Caki2 (cell line): ENCODE results near the gene ASCC1. TPM values are rescaled to one million over a fixed set of nuclear protein-coding genes. Genes with fewer than 3 reads are reported as not detected.

Experiments used
- DNase-seq: peaks from one replicate; pipeline ENCODE4 v3.0.0-alpha.2; 2015; ENCODE audit warnings: low read depth
- in situ Hi-C: cut with HindIII; loops from 2 replicates; pipeline ENCODE4 v1.10.0; 2016; ENCODE audit warnings: low sequenced_read_pairs, low pct_unique_long_range_greater_than_20kb, mixed read lengths
- total RNA-seq: library from RNA; depleted of rRNA; stranded (reverse); fragments of >200 nt; shearing (Covaris generic); gene quantifications from 2 replicates; pipeline ENCODE4 v1.2.3, GENCODE V29; 2014; ENCODE audit warnings: low replicate concordance; rRNA removed

The ASCC1 gene
- total RNA-seq: 55.1 and 82.7 TPM in 2 replicates

GRCh38 chr10:72215611-72216549 lies at the start of gene ASCC1, which contains the start of gene ANAPC16:
Gene ASCC1 (minus strand): TSS chr10:72216276. CDS start chr10:72213298, 2,978 bp downstream.
Gene ANAPC16 (plus strand): TSS chr10:72216012. CDS start chr10:72223915, 7,903 bp downstream.
- DNase-seq: peak; percentile 96
- in situ Hi-C loops: no loop called here

DNA sequence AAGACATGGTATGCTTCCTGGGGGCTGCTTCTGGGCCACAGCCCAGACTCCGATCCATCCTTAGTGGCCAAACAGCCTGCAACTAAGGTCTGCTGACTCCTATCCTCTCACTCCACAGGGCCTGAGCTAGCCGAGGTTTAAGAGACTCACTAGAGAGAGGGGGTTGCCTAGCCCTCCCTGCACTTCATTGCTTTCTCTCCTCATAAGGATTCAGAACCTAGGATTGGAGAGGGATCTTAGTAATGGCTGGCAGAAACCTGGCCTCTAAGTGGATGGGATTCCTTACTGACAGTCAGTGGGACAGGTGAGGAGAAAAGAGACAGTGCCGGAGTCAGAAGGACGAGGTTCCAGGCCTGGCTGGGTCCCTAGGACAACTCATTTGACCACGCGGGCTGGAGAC lies 49.4 kb upstream of the ASCC1 start:
- no peak for DNase-seq
- in situ Hi-C loops: no loop called here

GRCh38 chr10:72264536-72264935 lies 48.5 kb upstream of the ASCC1 start:
- in situ Hi-C loops: no loop called here

GRCh38 chr10:72263613-72264241 lies 47.7 kb upstream of the ASCC1 start:
- DNase-seq: peak; percentile 71
- in situ Hi-C loops: no loop called here

More at GRCh38 chr10:72264536-72264935, 48.5 kb upstream of the ASCC1 start:
- DNase-seq: no peak

- no peak for DNase-seq
- in situ Hi-C loops: no loop called here
These were observed 45.8 kb upstream of the ASCC1 start for GRCh38 chr10:72261784-72262404.

DNA sequence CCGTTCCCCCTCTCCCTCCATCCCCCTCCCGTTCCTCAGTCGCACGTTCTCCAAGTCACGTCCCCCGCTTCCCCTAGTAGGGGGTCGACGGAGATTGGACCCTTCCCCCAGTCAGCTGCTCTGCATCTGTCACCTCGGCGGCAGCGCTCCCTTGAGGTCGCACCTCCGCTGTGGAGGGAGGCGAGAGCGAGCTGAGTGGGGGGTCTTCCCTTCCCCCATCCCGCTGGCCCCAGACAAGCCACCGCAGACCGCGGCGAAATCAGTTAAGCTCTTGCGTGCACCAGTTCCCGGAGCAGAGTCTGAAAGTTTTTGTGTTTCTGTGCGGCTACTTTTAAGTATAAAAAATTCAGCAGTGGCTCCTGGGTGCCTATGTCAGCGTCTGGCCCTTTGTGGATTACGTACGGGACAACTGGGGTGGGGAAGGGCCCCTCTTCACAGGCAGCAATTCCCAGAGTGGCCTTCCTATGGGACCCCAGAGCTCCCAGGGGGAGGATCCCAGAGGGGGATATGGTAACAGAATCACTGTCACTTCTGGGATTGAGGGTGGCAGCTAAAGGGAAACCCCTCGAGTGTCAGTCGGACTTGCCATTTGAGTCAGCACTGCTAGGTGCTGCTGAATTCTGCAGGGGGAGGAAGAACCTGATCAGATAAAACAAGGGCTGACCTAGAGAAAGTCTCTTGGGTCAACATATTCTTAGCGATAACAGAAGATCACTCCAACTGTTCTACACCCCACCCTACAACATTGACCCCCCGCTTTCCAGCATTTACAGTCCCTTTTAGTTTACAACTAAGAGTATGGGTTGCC lies 45.1 kb upstream of the ASCC1 start:
- DNase-seq: peak; percentile 73
- in situ Hi-C loops: no loop called here

- peak; percentile 92 for DNase-seq
- in situ Hi-C loops: no loop called here
These were observed 44.3 kb upstream of the ASCC1 start for GRCh38 chr10:72260239-72260975.

DNA sequence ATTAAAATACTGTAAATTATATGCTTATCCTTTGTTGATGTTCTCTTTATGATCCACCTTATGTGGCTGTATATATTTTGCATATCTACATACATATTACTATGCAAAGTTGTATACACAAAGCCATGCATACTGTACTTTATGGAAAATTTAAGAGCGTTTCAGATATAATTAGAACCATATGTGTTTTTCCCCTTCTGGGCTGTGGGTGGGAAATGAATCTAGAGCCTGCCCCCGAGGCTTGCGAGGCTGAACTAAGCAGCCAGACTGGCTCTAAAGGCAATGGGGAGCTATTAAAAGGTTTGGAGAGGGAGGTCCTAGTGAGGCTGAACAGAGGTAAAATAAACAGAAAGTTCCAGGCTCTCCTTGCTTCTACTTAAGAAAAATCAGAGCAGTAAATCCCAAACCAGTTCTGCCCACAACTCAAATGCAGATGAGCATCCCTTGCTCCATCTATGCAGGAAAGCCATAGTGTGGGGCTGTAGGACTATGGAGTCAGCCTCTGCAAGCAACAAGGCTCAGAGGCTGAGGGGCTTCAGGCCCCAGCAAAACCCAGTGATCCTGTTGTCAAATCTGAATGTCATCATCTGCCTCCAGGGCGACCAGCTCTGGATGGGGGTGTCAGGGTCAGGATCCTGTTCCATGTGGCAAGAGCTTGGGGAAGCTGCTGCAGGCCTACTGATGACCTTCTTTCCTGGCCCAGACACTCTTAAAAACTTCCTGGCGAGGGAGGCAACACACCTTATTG lies 43.6 kb upstream of the ASCC1 start:
- in situ Hi-C loops: no loop called here

GRCh38 chr10:72258617-72259016 lies 42.5 kb upstream of the ASCC1 start:
- in situ Hi-C loops: no loop called here
- DNase-seq: no peak

More for the DNA sequence above, 43.6 kb upstream of the ASCC1 start:
- no peak for DNase-seq

DNA sequence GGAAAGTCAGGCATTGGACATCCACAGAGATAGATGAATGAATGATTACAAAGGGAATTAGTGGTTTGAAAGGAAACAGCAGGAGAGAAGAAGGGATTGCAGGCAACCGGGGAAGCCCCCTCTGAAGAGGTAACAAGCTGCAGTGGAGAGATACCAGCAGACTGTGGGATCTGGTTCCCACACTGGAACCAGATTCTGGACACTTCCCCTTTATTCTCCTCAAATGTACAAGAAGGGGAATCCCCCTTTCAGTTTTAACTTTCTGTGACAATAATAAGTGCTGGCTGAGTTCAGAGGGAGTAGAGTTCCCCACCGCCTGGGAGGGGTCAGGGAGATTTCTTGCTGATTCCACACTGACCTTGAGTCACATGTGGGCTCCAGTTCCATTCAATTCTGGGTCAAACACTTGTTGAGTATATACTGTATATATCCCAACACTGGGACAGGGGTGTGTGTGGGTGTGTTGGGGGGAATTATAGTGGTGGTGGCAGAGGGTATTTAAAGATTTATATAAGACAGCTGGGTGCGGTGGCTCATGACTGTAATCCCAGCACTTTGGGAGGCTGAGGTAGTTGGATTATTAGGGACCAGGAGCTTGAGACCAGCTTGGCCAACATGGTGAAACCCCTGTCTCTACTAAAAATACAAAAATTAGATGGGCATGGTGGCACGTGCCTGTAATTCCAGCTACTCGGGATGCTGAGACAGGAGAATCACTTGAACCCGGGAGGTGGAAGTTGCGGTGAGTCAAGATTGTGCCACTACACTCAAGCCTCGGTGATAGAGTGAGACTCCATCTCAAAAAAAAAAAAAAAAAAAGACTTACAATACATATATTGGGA lies 41.2 kb upstream of the ASCC1 start:
- peak; percentile 36 for DNase-seq
- in situ Hi-C loops: no loop called here

DNA sequence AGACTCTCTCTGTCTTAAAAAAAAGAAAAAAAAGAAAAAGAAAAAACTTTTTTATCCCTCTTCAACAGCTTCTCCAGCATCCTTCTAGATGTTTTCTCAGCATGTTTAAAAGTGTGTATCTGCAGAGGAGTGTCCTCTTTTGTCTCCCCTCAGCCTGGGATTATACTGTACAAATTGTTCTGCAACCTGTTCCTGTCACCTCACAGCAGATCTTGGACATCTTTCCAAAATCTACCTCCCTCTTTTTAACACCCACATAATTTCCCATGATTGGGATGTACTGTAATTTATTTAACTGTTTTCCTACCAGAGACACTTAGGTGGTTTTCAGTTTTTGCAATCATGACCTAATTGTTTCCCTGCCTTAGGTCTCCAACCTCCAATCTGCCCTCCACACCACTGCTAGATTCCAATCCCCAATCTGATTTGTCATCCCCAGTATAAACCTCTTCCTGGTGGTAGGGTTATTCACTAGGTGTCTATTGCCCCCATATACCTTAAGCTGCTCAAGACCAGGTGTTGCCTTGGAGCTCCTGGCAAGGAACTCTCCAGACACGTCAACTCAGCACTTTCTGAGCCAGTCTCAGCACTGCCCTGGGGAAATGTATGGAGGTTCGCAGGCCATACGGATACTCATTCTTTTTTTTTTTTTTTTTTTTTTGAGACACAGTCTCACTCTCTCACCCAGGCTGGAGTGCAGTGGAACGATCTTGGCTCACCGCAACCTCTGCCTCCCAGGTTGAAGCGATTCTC lies 40.1 kb upstream of the ASCC1 start:
- DNase-seq: no peak
- in situ Hi-C loops: no loop called here

DNA sequence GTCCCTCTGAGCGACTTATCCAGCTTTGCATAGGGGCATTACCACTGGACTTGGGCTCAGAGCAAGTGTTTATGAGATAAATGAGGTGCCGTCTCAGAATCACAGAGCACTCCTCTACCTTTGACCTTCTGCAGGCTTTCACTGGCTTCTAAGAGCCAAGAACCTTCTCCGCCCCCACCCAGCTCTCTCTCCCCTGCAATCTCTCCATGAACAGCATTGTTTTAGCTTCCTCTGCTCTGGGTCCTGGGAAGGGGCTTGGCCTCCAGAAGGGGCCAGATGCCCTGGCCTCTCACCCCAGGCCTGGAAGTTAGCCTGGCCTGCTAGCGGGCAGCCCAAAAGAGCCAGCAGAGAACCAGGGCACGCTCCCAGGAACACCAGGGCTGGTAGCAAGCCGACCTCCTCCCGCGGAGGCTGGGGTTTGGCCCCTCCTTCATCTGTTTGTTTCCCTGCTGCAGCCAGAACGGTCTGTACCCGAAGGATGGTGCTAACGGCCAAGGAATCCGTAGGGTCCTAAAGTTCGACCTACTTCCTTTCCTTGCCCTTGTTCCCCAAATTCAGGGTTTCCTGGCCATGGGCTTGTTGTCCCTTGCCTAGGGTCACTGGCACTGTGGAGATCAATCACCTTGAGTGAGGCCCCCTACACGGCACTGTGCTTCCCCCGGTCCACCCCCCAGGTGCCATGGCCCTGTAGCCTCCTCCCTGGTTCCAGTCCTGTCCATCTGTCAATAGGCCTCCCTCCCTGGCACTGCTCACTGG lies 38.9 kb upstream of the ASCC1 start:
- in situ Hi-C loops: no loop called here
- peak; percentile 71 for DNase-seq

- no peak for DNase-seq
- in situ Hi-C loops: no loop called here
These were observed 37.5 kb upstream of the ASCC1 start for GRCh38 chr10:72253578-72253977.

- in situ Hi-C loops: no loop called here
- DNase-seq: no peak
These were observed 36.9 kb upstream of the ASCC1 start for GRCh38 chr10:72252972-72253371.

DNA sequence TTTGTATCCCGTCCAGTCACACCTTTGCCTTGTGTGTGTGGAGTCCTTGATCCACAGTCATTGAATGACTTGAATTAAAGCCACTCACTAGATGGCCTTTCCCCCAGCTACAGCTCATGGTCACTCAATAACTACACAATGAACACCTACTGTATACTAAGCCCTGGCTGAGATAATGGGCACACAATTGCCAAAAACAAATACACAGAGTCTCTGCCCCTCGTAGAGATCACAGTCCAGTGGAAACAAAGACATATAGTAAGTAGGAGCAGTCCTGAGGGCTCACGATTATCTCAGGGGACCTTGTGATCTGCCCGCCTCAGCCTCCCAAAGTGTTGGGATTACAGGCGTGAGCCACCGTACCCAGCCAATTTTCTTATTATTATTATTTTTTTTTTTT lies 35.6 kb upstream of the ASCC1 start:
- DNase-seq: no peak
- in situ Hi-C loops: no loop called here
